ENCODE measurements around the gene DENND5B. TPM values are rescaled to one million over a fixed set of nuclear protein-coding genes. Genes with fewer than 3 reads are reported as not detected.

DENND5B gene
- total RNA-seq, 1 experiment from 2014 or later = 18.6 TPM

GRCh38 chr12:31355747-31356107 is 235.2 kb downstream of the DENND5B start:
- CTCF ChIA-PET = interaction anchor here (0.6 to 1.8 kb wide), 2 partner anchors 16 to 153 kb away, joined by 3 to 5 read pairs; no protein-coding TSS in a partner anchor
- Mint-ChIP-seq H3K27me3 (ENCODE audit: insufficient read depth, unreplicated experiment) (no peaks in the 10 kb centered on the region), H3K9me3 (ENCODE audit: unreplicated experiment) (no peaks in the 10 kb centered on the region), H3K4me1 (ENCODE audit: insufficient read depth, unreplicated experiment) (no peaks in the 10 kb centered on the region), H3K36me3 (ENCODE audit: insufficient read depth, unreplicated experiment) (no peaks in the 10 kb centered on the region), H3K27ac (ENCODE audit: low read depth, unreplicated experiment) (no peak overlapping the region), H3K4me3 (ENCODE audit: unreplicated experiment) (no peak overlapping the region)
- intact Hi-C loops (cut with micrococcal nuclease) = no loop called here
- TF ChIP-seq CTCF (IDR thresholded peaks at IDR 0.05; ENCODE audit: unreplicated experiment) = no peak
- no TSS peak for BruUV-seq (replicated peaks)
- POLR2A ChIA-PET = no interaction called here
- DNase-seq (ENCODE audit: unreplicated experiment) = no peak

GRCh38 chr12:31353750-31354708 is 236.9 kb downstream of the DENND5B start:
- BruUV-seq (replicated peaks) = no TSS peak
- H3K4me3 Mint-ChIP-seq (ENCODE audit: unreplicated experiment) = no peak overlapping the region
- CTCF ChIA-PET = interaction anchor here (0.6 to 1.8 kb wide), 4 partner anchors 11 to 82 kb away, joined by 3 to 5 read pairs (median 4); no protein-coding TSS in a partner anchor
- no peak overlapping the region for H3K27ac Mint-ChIP-seq (ENCODE audit: low read depth, unreplicated experiment)
- no peak for DNase-seq (ENCODE audit: unreplicated experiment)
- intact Hi-C loops (cut with micrococcal nuclease) = no loop called here
- H3K4me1 Mint-ChIP-seq (ENCODE audit: insufficient read depth, unreplicated experiment) = no peaks in the 10 kb centered on the region
- H3K9me3 Mint-ChIP-seq (ENCODE audit: unreplicated experiment) = no peaks in the 10 kb centered on the region
- POLR2A ChIA-PET = interaction anchor here (1.2 to 1.4 kb wide), 2 partner anchors 10 to 11 kb away, joined by 3 to 4 read pairs; no protein-coding TSS in a partner anchor
- H3K27me3 Mint-ChIP-seq (ENCODE audit: insufficient read depth, unreplicated experiment) = no peaks in the 10 kb centered on the region
- TF ChIP-seq CTCF (IDR thresholded peaks at IDR 0.05; ENCODE audit: unreplicated experiment) = no peak
- no peaks in the 10 kb centered on the region for H3K36me3 Mint-ChIP-seq (ENCODE audit: insufficient read depth, unreplicated experiment)

- Mint-ChIP-seq H3K36me3 (ENCODE audit: insufficient read depth, unreplicated experiment) (peaks cover 6% of the 10 kb centered on the region), H3K27me3 (ENCODE audit: insufficient read depth, unreplicated experiment) (peaks cover 15% of the 10 kb centered on the region), H3K4me1 (ENCODE audit: insufficient read depth, unreplicated experiment) (no peaks in the 10 kb centered on the region), H3K4me3 (ENCODE audit: unreplicated experiment) (no peak overlapping the region), H3K9me3 (ENCODE audit: unreplicated experiment) (no peaks in the 10 kb centered on the region), H3K27ac (ENCODE audit: low read depth, unreplicated experiment) (no peak overlapping the region)
- ChIA-PET POLR2A (no interaction called here), CTCF (no interaction called here)
- intact Hi-C loops (cut with micrococcal nuclease) = no loop called here
- no peak for DNase-seq (ENCODE audit: unreplicated experiment)
- no peak for TF ChIP-seq CTCF (IDR thresholded peaks at IDR 0.05; ENCODE audit: unreplicated experiment)
- no TSS peak for BruUV-seq (replicated peaks)
These were observed 244.7 kb downstream of the DENND5B start for GRCh38 chr12:31346267-31346666.

- ChIA-PET POLR2A (no interaction called here), CTCF (interaction anchor here (0.9 kb wide), 2 partner anchors 11 to 17 kb away, joined by 3 to 4 read pairs; no protein-coding TSS in a partner anchor)
- no peaks in the 10 kb centered on the region for H3K4me1 Mint-ChIP-seq (ENCODE audit: insufficient read depth, unreplicated experiment)
- no TSS peak for BruUV-seq (replicated peaks)
- intact Hi-C loops (cut with micrococcal nuclease) = no loop called here
- H3K27ac Mint-ChIP-seq (ENCODE audit: low read depth, unreplicated experiment) = no peak overlapping the region
- no peak for DNase-seq (ENCODE audit: unreplicated experiment)
- peaks cover 15% of the 10 kb centered on the region for H3K27me3 Mint-ChIP-seq (ENCODE audit: insufficient read depth, unreplicated experiment)
- H3K36me3 Mint-ChIP-seq (ENCODE audit: insufficient read depth, unreplicated experiment) = peaks cover 6% of the 10 kb centered on the region
- TF ChIP-seq CTCF (IDR thresholded peaks at IDR 0.05; ENCODE audit: unreplicated experiment) = no peak
- no peak overlapping the region for H3K4me3 Mint-ChIP-seq (ENCODE audit: unreplicated experiment)
- no peaks in the 10 kb centered on the region for H3K9me3 Mint-ChIP-seq (ENCODE audit: unreplicated experiment)
These were observed 247.8 kb downstream of the DENND5B start for GRCh38 chr12:31343139-31343538.
